ENCODE measurements around the gene GNS. TPM values are rescaled to one million over a fixed set of nuclear protein-coding genes. Genes with fewer than 3 reads are reported as not detected.

Gene GNS
- total RNA-seq, 2 donors from 2014 or later, result 76.5 to 106 TPM

- Histone ChIP-seq H3K4me3 (no peak overlapping the region), H3K36me3 (peaks cover 80% of the 10 kb centered on the region), H3K9me3 (no peaks in the 10 kb centered on the region), H3K27ac (no peak overlapping the region), H3K4me1 (no peaks in the 10 kb centered on the region), H3K27me3 (no peaks in the 10 kb centered on the region)
- TF ChIP-seq CTCF (IDR thresholded peaks at IDR 0.05), result no peak
- DNase-seq (ENCODE audit: low spot score), result no peak
Measured at GRCh38 chr12:64739778-64740177, 19.4 kb downstream of the GNS start.

DNA sequence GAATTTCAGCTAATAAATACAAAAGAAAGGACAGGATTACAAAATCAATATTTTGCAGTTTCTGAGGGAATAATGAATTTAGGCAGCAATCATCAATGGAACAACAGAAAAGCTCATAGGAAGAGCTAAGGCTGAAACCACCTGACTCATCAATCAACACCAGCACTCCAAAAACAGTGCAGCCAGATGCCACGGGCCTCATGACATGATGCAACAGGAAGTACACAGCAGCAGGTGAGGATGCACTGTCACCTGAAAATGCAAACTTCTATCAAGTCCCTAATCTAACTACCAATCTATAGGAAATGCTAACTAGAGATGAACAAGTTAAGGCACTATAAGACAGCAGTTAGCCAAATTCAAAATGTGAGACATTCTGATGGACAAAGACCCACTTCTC lies 21.7 kb downstream of the GNS start:
- Histone ChIP-seq H3K4me1 (no peaks in the 10 kb centered on the region), H3K27ac (no peak overlapping the region), H3K36me3 (peaks cover 70% of the 10 kb centered on the region), H3K4me3 (no peak overlapping the region), H3K9me3 (no peaks in the 10 kb centered on the region), H3K27me3 (no peaks in the 10 kb centered on the region)
- no peak for DNase-seq (ENCODE audit: low spot score)
- no peak for TF ChIP-seq CTCF (IDR thresholded peaks at IDR 0.05)

GRCh38 chr12:64736771-64737170 lies 22.4 kb downstream of the GNS start:
- peaks cover 63% of the 10 kb centered on the region for H3K36me3 ChIP-seq
- H3K4me3 ChIP-seq, result no peak overlapping the region
- TF ChIP-seq CTCF (IDR thresholded peaks at IDR 0.05), result no peak
- no peaks in the 10 kb centered on the region for H3K27me3 ChIP-seq
- no peaks in the 10 kb centered on the region for H3K9me3 ChIP-seq
- no peak for DNase-seq (ENCODE audit: low spot score)
- no peaks in the 10 kb centered on the region for H3K4me1 ChIP-seq
- no peak overlapping the region for H3K27ac ChIP-seq

DNA sequence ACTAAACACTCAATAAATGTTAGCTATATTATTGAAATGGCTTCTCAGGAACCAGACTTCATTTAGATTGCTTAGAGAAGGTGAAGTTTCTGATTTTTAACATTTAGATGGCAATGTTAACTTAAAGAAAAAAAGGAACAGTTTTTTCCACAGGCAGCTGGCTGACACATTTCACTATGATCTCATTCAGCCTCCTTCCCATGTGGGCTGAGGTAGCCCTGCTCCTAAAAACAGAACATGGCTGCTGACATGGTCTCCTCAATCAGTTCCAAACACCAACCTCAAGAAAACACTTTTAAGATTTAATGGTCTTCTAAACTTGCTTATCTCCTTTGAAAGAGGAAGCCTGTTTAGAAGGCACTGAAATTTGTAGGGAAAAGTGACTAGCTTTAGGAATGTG lies 23.8 kb downstream of the GNS start:
- DNase-seq (ENCODE audit: low spot score), result no peak
- peaks cover 63% of the 10 kb centered on the region for H3K36me3 ChIP-seq
- peaks cover 0 to 7% of the 10 kb centered on the region in 2 donors for H3K4me1 ChIP-seq
- H3K27ac ChIP-seq, result peak overlapping the region in 1 of 2 donors; percentile 84
- TF ChIP-seq CTCF (IDR thresholded peaks at IDR 0.05), result no peak
- no peaks in the 10 kb centered on the region for H3K9me3 ChIP-seq
- H3K4me3 ChIP-seq, result no peak overlapping the region
- H3K27me3 ChIP-seq, result no peaks in the 10 kb centered on the region

DNA sequence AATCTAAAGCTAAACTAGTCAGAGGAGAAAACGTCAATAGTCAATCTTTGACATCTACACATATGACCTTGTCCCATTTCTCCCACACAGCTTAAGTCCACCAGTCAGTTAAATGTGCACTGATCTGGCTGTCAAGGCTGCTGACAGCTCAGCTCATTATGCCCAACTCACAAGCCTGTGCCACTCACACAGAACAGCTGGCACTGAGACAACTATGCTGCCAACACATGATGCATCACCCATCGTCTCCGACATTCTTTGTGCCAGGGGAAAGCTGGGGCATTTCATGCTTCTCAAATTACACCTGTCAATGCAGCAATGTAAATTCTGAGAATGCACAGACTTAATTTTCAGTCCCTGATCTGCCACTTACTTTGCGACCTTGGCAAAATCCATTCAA lies 25.3 kb downstream of the GNS start:
- peaks cover 0 to 19% of the 10 kb centered on the region in 2 donors for H3K4me1 ChIP-seq

More for the DNA sequence above, 25.3 kb downstream of the GNS start:
- no peak overlapping the region for H3K4me3 ChIP-seq
- H3K27ac ChIP-seq, result peak overlapping the region; percentile 70 to 84
- TF ChIP-seq CTCF (IDR thresholded peaks at IDR 0.05), result no peak
- DNase-seq (ENCODE audit: low spot score), result peak; percentile 64
- no peaks in the 10 kb centered on the region for H3K9me3 ChIP-seq
- H3K36me3 ChIP-seq, result peaks cover 48% of the 10 kb centered on the region
- H3K27me3 ChIP-seq, result no peaks in the 10 kb centered on the region
